Measurements from ENCODE around the gene CLDN3.
"Not testable (repeated sequence)": the region's sequence is repeated elsewhere in the genome, so short reads cannot be mapped to it uniquely, and the experiment has no call there.

GRCh38 chr7:73791170-73791690 lies 21.2 kb upstream of the CLDN3 start:
- not testable (repeated sequence) for TF ChIP-seq MXI1 (IDR thresholded peaks at IDR 0.05; ENCODE audit: borderline replicate concordance, low read depth, low read length); RAD21 (IDR thresholded peaks at IDR 0.05; ENCODE audit: low read length); CTCF (conservative IDR thresholded peaks at IDR 0.05; ENCODE audit: low read depth, low read length); USF2 (IDR thresholded peaks at IDR 0.05; ENCODE audit: low read depth, low read length); POLR2A (IDR thresholded peaks at IDR 0.05; ENCODE audit: low read depth, low read length); CHD1 (IDR thresholded peaks at IDR 0.05; ENCODE audit: low read depth, low read length); CEBPB (IDR thresholded peaks at IDR 0.05; ENCODE audit: low read depth, low read length); SMC3 (IDR thresholded peaks at IDR 0.05; ENCODE audit: low read depth, low read length); BHLHE40 (IDR thresholded peaks at IDR 0.05; ENCODE audit: low read depth, low read length); RFX5 (IDR thresholded peaks at IDR 0.05; ENCODE audit: low read depth, low read length); MAZ (IDR thresholded peaks at IDR 0.05; ENCODE audit: borderline replicate concordance, low read depth, low read length); ELK1 (IDR thresholded peaks at IDR 0.05; ENCODE audit: borderline replicate concordance, low read depth, low read length); FOS (IDR thresholded peaks at IDR 0.05; ENCODE audit: low read depth, low read length); MAFK (IDR thresholded peaks at IDR 0.05; ENCODE audit: low read depth, low read length)
